HG03060 (cell line): ENCODE results near the gene PHTF1.
"Not testable (repeated sequence)": the region's sequence is repeated elsewhere in the genome, so short reads cannot be mapped to it uniquely, and the experiment has no call there.

Experiments
- ATAC-seq: cut with Tn5 transposase; IDR thresholded peaks from one replicate; pipeline ENCODE4 v1.9.1; 2021; ENCODE audit warnings: low read depth, moderate number of reproducible peaks; ENCODE audit not compliant: unreplicated experiment

PHTF1 gene

DNA sequence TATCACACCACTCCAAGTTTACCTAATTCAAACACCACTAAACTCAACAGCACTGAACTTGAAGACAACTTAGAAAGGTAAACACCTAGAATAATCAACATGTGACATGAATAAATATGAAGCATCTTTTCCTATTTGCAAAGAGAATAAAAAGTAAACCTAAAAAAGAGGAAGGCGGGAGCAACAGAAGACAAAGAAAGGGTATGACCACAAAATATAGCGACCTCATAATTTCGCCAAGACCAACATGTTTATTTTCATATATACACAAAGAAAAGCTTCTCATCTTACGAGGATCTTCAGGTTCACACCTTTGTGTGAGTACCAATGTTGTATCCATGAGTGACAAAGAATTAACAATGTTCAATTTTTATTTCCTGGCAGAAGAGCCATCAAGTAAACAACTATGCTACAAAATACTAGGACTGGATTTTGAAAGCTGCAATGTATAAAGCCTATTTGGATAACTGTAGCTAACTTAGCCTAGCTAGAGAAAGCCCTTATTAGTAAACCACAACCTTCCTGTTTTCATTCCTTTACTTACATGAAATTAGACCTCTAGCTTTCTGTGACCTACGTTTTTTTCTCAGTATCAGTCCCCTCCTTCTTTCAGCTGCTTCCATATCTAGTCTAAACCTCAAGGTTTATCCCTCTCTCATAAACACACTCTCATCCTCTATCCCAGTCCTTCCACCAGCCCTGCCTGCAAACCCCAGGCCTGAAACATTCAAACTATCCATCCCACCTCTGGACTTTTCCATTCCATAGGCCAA lies 21.3 kb upstream of the PHTF1 start:
- ATAC-seq, result no peak

- no peak for ATAC-seq
Measured at GRCh38 chr1:113779542-113779941, 20.3 kb upstream of the PHTF1 start.

DNA sequence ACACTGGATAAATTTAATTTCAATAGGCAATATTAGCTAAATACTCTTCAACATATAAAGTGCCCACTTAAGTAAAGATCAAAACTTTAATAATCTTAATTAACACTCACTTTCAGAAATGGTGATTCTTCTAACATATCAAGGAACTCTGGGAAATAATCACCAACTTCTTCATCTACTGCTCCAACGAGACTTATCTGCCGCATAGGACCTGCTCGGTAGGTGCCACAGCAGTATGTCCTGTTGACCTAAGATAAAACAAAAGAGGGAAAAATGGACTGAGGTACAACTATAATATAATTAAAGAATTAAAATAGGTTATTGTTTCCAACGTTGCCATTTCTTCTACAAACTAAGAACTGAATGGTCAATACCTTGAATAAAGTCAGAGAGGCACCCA lies 18.3 kb upstream of the PHTF1 start:
- no peak for ATAC-seq

DNA sequence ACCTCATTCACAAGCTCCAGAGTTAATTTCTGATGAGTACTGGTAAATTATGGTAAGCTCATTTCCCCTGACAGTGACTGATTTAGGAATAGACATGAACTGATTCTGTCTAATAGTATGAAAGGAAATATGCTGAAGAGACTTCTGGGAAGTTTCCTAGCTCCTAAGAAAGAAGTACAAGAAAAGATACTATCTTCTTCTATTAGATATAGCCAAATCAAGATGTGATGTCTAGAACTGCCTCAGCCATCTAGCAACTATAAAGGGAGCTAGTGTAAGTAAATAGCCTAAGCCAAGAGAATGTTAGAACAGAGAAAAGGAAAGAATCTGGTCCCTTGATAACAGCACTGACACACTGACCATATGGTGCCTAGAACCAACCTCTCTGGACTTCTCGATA lies 10.7 kb upstream of the PHTF1 start:
- no peak for ATAC-seq

DNA sequence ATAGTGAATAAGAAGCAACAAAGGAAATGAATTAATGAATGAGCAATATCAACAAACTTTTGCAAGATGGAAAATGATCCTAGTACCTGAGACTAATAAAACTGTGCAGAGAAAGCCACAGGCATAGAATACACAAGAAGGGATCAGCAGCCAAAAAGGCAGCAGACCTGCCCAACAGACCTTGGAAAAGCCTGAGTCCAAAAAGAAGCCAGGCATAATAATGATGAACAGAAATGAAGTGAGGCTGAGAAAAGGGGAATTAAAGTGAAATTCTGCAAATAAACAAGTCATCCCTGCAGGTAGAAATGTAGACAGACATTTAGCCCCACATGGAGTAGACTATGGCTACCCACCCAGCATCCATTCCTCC lies 10.3 kb upstream of the PHTF1 start:
- ATAC-seq, result no peak

GRCh38 chr1:113768916-113769600 lies 9.8 kb upstream of the PHTF1 start:
- no peak for ATAC-seq

DNA sequence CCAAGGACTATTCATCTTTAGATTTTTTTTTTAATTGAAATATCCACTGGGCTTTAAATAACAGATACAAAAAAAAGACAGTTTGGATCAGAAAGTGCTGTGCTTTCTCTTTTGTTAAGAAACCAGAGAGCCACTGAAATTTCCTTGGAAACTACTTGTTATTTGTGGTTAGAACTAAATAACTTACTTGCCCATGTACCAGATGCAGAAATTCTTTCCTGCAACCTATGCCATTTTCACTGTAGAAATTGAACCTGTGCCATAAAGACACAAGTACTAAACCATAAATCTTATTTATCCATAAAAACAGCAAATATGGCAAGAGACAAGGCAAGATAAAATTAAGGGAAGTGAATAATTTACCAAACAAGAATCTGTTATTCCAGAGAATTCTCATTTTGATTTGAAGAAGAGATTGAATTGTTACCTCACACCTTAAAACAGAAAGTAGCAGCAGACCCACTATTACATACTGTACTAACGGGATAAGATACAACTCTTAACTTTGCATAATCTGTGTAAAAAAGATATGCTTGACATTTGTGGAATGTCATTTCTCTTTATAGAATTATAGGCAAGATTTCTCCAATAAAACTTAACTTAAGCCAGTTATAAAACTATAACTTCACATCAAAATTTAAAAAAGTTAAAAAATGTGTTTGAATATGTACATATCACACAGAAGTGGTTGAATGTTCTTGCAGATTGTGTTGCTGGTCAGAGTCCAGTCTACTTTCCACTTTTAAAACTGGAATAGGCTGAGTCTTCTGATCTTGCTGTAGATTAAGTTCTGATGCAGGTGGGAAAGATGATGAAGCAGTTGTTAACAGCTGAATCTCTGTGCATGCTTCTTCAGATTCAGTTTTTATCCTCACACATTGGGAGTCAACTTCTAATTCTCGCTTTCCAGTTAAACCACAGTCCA lies 6.3 kb upstream of the PHTF1 start:
- ATAC-seq, result no peak

- no peak for ATAC-seq
Measured at GRCh38 chr1:113763661-113764060, 4.4 kb upstream of the PHTF1 start.

GRCh38 chr1:113761937-113762336 lies 2.7 kb upstream of the PHTF1 start:
- ATAC-seq, result no peak

GRCh38 chr1:113760102-113761080 lies 1.1 kb upstream of the PHTF1 start:
- no peak for ATAC-seq

DNA sequence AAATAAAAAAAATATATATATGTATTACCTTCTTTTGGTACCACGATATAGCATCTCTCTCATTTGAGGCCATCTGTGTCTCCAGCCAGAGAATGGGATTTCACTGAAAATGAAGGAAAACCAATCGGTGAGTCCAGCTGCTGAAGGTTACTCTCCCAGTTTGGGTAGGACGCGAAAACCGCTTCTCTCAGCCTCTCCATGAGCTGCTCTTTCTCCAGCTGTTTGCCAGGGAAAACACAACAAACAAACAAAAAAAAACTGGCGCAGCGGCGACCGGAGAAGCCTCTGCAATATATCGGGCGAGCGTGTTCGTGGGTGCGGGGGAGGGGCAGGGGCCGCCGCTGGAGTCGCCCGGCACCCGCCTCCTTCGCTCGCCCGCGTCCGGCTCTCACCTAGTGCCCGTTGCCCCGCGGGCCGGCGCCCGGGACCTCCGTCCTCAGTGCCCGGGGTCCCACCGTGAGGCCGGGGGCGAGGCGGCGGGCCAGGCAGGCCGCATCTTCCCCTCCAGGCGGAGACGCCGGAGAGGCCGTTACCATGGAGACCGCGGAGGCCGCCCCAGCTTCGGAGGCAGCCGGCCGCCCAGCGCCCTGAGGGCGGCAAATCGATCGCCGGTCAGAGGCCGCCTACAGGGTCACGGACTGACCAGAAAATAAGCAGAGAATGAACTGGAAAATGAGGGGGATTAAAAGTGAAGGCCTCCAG lies 504 bp downstream of the PHTF1 start:
- peak; percentile 23 for ATAC-seq

DNA sequence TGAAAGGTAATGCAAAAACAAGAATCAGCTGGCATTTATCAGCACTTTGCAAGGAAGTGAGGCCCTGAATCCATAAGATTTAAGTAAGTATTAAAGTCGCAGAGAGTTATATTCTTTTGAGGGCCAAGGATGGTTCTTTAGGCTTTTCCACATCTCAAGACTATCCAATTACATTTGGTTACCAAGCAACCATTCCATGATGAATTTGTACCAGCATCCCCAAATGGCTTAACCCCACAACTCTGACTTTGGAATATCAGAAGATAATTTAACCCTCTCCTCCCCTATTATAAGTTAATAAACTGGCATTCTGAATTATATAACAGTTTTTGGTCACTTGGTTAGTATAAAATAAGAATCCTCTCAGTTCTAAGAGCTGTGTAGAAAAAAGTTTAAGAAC lies 2.8 kb downstream of the PHTF1 start:
- ATAC-seq, result no peak

DNA sequence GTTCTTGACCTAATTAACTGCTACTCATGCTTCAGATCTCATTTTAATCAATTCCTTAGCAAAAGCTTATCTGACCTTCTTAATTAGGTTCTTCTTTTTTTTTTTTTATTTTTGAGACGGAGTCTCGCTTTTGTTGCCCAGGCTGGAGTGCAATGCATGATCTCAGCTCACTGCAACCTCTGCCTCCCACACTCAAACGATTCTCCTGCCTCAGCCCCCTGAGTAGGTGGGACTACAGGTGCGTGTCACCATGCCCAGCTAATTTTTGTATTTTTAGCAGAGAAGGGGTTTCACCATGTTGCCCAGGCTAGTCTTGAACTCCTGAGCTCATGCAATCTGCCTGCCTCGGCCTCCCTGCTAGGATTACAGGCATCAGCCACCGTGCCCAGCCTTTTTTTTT lies 6.0 kb downstream of the PHTF1 start:
- ATAC-seq, result not testable (repeated sequence)

DNA sequence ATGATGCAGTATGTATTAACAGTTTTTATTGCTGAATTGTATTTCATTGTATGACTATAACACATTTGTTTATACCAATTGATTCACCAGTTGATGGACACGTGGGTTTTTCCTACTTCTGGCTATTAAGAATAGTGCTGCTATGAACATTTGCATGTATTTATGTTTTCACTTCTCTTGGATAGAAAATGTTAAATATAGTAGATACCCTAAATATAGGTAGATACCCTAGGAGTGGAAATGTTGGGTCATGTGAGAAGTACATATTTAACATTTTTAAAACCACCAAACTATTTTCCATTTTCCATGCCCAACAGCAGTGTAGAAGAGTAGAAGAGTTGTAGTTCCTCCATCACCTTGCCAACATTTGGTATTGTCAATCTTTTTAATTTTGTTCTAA lies 7.8 kb downstream of the PHTF1 start:
- no peak for ATAC-seq

- ATAC-seq, result no peak
Measured at GRCh38 chr1:113751114-113751513, 8.2 kb downstream of the PHTF1 start.

GRCh38 chr1:113749402-113749801 lies 9.9 kb downstream of the PHTF1 start:
- ATAC-seq, result no peak

GRCh38 chr1:113747376-113747775 lies 11.9 kb downstream of the PHTF1 start:
- ATAC-seq, result no peak

DNA sequence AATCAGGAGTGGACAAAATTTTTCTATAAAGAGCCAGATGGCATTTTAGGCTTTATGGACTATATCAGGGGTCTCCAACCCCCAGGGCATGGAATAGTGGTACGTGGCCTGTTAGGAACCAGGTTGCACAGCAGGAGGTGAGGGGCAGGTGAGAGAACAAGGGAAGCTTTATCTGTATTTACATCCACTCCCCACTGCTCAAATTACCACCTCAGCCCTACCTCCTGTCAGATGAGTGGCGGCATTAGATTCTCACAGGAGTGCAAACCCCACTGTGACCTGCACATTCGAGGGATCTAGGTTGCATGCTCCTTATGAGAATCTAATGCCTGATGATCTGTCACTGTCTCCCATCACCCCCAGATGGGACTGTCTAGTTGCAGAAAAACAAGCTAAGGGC lies 13.9 kb downstream of the PHTF1 start:
- ATAC-seq, result no peak

DNA sequence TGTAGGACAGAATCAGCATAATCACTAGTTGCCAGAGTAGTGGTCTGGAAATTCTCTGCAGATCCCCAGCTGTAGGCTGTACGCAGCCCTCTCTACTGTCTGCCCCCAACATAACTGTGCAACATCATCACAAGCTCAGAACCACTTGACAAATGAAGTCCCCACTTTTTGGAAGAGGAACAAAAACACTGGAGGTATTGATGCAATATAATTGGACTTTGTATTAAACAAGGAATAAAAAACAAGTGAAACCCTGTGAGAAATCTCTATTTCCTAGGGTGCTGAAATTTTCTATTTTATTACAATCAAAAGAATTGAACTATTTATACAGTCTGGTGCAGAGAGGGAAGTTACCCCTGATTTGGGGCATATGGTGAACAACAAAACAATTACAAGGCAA lies 15.2 kb downstream of the PHTF1 start:
- ATAC-seq, result no peak
